ENCODE results near the gene BRK1. TPM values are rescaled to one million over a fixed set of nuclear protein-coding genes. Genes with fewer than 3 reads are reported as not detected.
"Not testable (repeated sequence)": the region's sequence is repeated elsewhere in the genome, so short reads cannot be mapped to it uniquely, and the experiment has no call there.

The BRK1 gene
- total RNA-seq, 2 donors from 2014 or later, result 52.4 to 53.8 TPM

GRCh38 chr3:10173926-10174435, 58.5 kb downstream of the BRK1 start:
- DNase-seq, result no peak
- peak; percentile 60 for ATAC-seq
- H3K9me3 ChIP-seq (ENCODE audit: control insufficient read depth, low read length, poor library complexity, severe bottlenecking), result no peaks in the 10 kb centered on the region
- no peaks in the 10 kb centered on the region for H3K36me3 Mint-ChIP-seq (ENCODE audit: low read depth)
- H3K4me3 Mint-ChIP-seq, result peak overlapping the region; percentile 39
- peak overlapping the region; percentile 72 for H3K27ac Mint-ChIP-seq
- peaks cover 9% of the 10 kb centered on the region for H3K4me1 Mint-ChIP-seq
- no peaks in the 10 kb centered on the region for H3K27me3 Mint-ChIP-seq

- not testable (repeated sequence) for H3K4me3 Mint-ChIP-seq; H3K36me3 Mint-ChIP-seq (ENCODE audit: low read depth); H3K9me3 ChIP-seq (ENCODE audit: control insufficient read depth, low read length, poor library complexity, severe bottlenecking); H3K27ac Mint-ChIP-seq; DNase-seq; H3K27me3 Mint-ChIP-seq; ATAC-seq
- H3K4me1 Mint-ChIP-seq, result peaks cover 17% of the 10 kb centered on the region
These were observed 59.9 kb downstream of the BRK1 start for GRCh38 chr3:10175334-10175733.

GRCh38 chr3:10176150-10176549, 60.7 kb downstream of the BRK1 start:
- H3K27ac Mint-ChIP-seq; ATAC-seq; H3K4me3 Mint-ChIP-seq; H3K9me3 ChIP-seq (ENCODE audit: control insufficient read depth, low read length, poor library complexity, severe bottlenecking); DNase-seq; H3K27me3 Mint-ChIP-seq; H3K36me3 Mint-ChIP-seq (ENCODE audit: low read depth): not testable (repeated sequence)
- peaks cover 19% of the 10 kb centered on the region for H3K4me1 Mint-ChIP-seq

Other genes with a start within 250 kb of the BRK1 start
- gene CIDEC, start 235.4 kb upstream of the BRK1 start, total RNA-seq, result not detected
- 10 to 100 TPM; 15.4 to 17.8 TPM for gene JAGN1, start 225.1 kb upstream of the BRK1 start, total RNA-seq
- gene IL17RE, start 212.8 kb upstream of the BRK1 start, total RNA-seq, result 10 to 100 TPM; 10.1 to 12.4 TPM
- gene IL17RC, start 198.6 kb upstream of the BRK1 start, total RNA-seq, result under 1 TPM; 0.47 to 0.92 TPM
- gene CRELD1, start 181.8 kb upstream of the BRK1 start, total RNA-seq, result 10 to 100 TPM; 15.5 to 20.0 TPM
- gene PRRT3, start 163.3 kb upstream of the BRK1 start, total RNA-seq, result 1 to 10 TPM; 5.8 to 5.9 TPM
- gene EMC3, start 128.8 kb upstream of the BRK1 start, total RNA-seq, result 10 to 100 TPM; 41.8 to 60.6 TPM
- gene FANCD2, start 89.2 kb upstream of the BRK1 start, total RNA-seq, result 10 to 100 TPM; 16.6 to 20.0 TPM
- gene FANCD2OS, start 7.4 kb upstream of the BRK1 start, total RNA-seq, result not detected
- 10 to 100 TPM; 56.3 to 63.7 TPM for gene VHL, start 26.1 kb downstream of the BRK1 start, total RNA-seq
- gene IRAK2, start 49.2 kb downstream of the BRK1 start, total RNA-seq, result 1 to 10 TPM; 4.6 to 5.0 TPM
- 10 to 100 TPM; 56.8 to 63.7 TPM for gene TATDN2, start 132.8 kb downstream of the BRK1 start, total RNA-seq
- gene GHRL, start 177.3 kb downstream of the BRK1 start, total RNA-seq, result under 1 TPM; 0.73 to 0.85 TPM
- gene SEC13, start 205.4 kb downstream of the BRK1 start, total RNA-seq, result 10 to 100 TPM; 87.0 to 88.0 TPM

Data from T-helper 17 cell (primary cell).